Articular chondrocyte of knee joint (primary cell): Measurements from ENCODE around the gene TM9SF4. TPM values are rescaled to one million over a fixed set of nuclear protein-coding genes. Genes with fewer than 3 reads are reported as not detected.

ENCODE experiments used
- total RNA-seq: library from RNA; depleted of rRNA; stranded (reverse); fragments of >200 nt; gene quantifications from 2 replicates; pipeline ENCODE4 v1.2.3, GENCODE V29; 2012

Gene TM9SF4
- total RNA-seq: 46.8 and 48.2 TPM in 2 replicates

GRCh38 chr20:32109392-32110172 lies at the start of gene TM9SF4:
TSS of gene TM9SF4 (plus strand) at chr20:32109714. CDS start at chr20:32109741, 27 bp downstream.

DNA sequence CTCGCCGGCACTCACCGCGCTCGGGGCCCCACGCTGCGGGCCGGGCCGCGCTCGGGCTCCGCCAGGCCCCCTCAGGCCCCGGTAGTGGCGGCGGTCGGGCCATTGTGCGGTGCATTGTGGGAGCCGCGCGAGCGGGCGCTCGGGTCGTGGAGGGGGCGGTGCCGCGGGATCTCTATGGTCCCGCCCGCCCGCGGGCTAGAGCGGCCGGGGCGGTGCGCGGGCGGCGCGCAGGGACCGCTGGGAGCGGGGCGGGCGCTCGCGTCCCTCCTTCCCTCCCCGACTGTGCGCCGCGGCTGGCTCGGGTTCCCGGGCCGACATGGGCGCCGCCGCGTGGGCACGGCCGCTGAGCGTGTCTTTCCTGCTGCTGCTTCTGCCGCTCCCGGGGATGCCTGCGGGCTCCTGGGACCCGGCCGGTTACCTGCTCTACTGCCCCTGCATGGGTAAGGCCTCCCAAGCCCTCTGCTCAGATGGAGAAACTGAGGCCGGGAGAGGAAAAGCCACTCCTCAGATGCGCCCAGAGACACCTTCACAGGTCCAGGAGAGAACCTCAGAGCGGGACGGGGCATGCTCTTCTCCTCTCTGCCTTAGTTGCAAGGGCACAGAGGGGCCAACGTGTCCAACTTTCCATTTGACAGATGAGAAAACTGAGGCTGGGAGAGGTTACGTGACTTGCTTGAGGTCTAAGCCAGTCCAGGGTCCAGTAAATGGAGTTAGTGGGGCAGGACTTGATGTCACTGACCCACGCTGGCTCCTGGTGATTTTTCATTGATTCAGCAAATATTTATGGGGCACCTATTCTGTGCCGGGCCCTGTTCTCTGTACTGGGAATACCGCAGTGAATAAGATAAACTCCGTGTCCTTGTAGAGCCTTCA lies 98.3 kb downstream of the TM9SF4 start, which contains the start of the genes PLAGL2 and POFUT1:
Gene PLAGL2, minus strand, starts transcription at position 118 of the 873 bp plus-strand sequence. CDS start 5,565 bp downstream, outside the sequence.
Gene POFUT1, plus strand, starts transcription at position 255 of the 873 bp plus-strand sequence. Its CDS starts 62 bp downstream, at position 317.

Other genes starting within 250 kb of the TM9SF4 start
- 1.5 and 1.6 TPM in 2 replicates for gene DUSP15, start 239.2 kb upstream of the TM9SF4 start, total RNA-seq
- 0.11 and 0.26 TPM in 2 replicates for gene TTLL9, start 239.1 kb upstream of the TM9SF4 start, total RNA-seq
- gene PDRG1, start 157.7 kb upstream of the TM9SF4 start, total RNA-seq: 3.1 and 3.4 TPM in 2 replicates
- not detected in 2 replicates for gene XKR7, start 141.6 kb upstream of the TM9SF4 start, total RNA-seq
- not detected in 2 replicates for gene CCM2L, start 99.3 kb upstream of the TM9SF4 start, total RNA-seq
- 0.11 TPM in 1 of 2 replicates, not detected in the other for gene HCK, start 57.5 kb upstream of the TM9SF4 start, total RNA-seq
- 2.4 and 2.6 TPM in 2 replicates for gene PLAGL2, start 98.0 kb downstream of the TM9SF4 start, total RNA-seq
- gene POFUT1, start 98.2 kb downstream of the TM9SF4 start, total RNA-seq: 47.6 and 49.4 TPM in 2 replicates
- 36.7 and 42.2 TPM in 2 replicates for gene KIF3B, start 167.9 kb downstream of the TM9SF4 start, total RNA-seq
- gene ASXL1, start 248.6 kb downstream of the TM9SF4 start, total RNA-seq: 69.1 and 74.6 TPM in 2 replicates